Left ventricle myocardium inferior (tissue), 1 donor: ENCODE measurements around the gene UGT2A3. TPM values are rescaled to one million over a fixed set of nuclear protein-coding genes. Genes with fewer than 3 reads are reported as not detected.

Experiments used
- DNase-seq: peaks from one replicate; pipeline ENCODE4 v3.0.0-alpha.2; 2020
- H3K27ac ChIP-seq: fragments of 200-600 bp; replicated peaks from 2 replicates; pipeline ENCODE4 v1.8.0; 2021
- H3K27me3 ChIP-seq: fragments of 200-600 bp; 2 replicates; pipeline ENCODE4 v1.8.0; 2021; ENCODE audit warnings: low read depth
- H3K36me3 ChIP-seq: fragments of 200-600 bp; 2 replicates; pipeline ENCODE4 v1.8.0; 2021
- H3K4me1 ChIP-seq: fragments of 200-600 bp; 2 replicates; pipeline ENCODE4 v1.8.0; 2021
- H3K4me3 ChIP-seq: fragments of 200-600 bp; 2 replicates; pipeline ENCODE4 v1.8.0; 2021; ENCODE audit warnings: mild to moderate bottlenecking, moderate library complexity
- H3K9me3 ChIP-seq: fragments of 200-600 bp; replicated peaks from 2 replicates; pipeline ENCODE4 v1.8.0; 2021
- intact Hi-C: fragments of 100-400 bp; cut with micrococcal nuclease; formaldehyde crosslinking; loops from one replicate; pipeline ENCODE4 v1.11.0; 2022
- long read RNA-seq: library from polyadenylated mRNA; unstranded; transcript quantifications from one replicate; pipeline ENCODE4 v2.0.0, GENCODE V29; 2021
- total RNA-seq: library from RNA; stranded (reverse); fragmentation: NEBNext Ultra II Directional; extraction: Animal tissue kit (Norgen Biotek cat#: 25700); gene quantifications from one replicate; pipeline ENCODE4 v1.2.1, GENCODE V29; 2021
- TF ChIP-seq, protein P1 (sequence below): fragments of 200-600 bp; IDR thresholded peaks from 2 replicates; pipeline ENCODE4 v1.8.0; 2021; ENCODE audit warnings: antibody characterized with exemption, mild to moderate bottlenecking, borderline replicate concordance
- donor health status: DM: no; HTN: yes; CAD: no; lungs with severe emphysema.

UGT2A3 gene
- total RNA-seq = not detected
- long read RNA-seq = 0 reads

DNA sequence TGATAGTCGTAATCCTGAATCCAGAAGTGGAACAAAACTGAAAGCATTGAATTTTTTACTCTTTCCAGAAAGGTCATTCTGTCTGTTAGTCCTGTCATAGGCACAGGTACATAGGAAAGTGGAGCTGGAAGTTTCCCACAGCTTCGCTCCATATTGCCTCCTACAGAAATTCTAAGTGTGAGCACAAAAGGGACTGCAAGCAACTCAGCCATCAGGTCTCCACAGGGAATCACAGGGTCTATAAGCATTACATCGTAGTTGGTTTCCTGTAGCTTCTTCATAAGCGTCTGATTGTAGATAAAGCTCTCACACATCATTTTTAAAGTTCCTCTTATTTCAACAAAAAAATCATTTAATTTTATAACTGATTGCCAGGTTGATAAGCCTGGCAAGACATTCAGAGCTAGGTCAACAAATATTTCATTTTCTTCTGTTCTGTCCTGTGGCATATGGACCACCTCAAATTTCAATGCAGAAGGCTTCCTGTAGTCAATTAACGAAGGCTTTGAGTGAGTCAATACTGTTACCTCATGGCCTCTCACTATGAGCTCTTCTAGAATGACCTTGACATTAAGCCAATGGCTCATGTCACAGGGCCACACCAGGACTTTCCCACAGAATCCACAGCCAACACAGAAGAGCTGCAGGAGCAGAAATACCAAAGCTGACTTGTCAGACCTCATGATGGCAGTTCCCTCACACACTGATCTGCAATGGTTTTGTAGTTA is at the start of gene UGT2A3:
TSS of gene UGT2A3 (minus strand) at position 727 of the 728 bp plus-strand sequence. CDS start at position 683, 44 bp downstream.
- Histone ChIP-seq H3K9me3 (peaks cover 6% of the 10 kb centered on the region), H3K27me3 (no peaks in the 10 kb centered on the region), H3K4me3 (no peak within 1 kb of the TSS), H3K36me3 (no peaks in the 10 kb centered on the region), H3K4me1 (no peaks in the 10 kb centered on the region), H3K27ac (no peak within 1 kb of the TSS)
- intact Hi-C loops = no loop called here
- no peak for DNase-seq
- TF ChIP-seq, protein P1, sequence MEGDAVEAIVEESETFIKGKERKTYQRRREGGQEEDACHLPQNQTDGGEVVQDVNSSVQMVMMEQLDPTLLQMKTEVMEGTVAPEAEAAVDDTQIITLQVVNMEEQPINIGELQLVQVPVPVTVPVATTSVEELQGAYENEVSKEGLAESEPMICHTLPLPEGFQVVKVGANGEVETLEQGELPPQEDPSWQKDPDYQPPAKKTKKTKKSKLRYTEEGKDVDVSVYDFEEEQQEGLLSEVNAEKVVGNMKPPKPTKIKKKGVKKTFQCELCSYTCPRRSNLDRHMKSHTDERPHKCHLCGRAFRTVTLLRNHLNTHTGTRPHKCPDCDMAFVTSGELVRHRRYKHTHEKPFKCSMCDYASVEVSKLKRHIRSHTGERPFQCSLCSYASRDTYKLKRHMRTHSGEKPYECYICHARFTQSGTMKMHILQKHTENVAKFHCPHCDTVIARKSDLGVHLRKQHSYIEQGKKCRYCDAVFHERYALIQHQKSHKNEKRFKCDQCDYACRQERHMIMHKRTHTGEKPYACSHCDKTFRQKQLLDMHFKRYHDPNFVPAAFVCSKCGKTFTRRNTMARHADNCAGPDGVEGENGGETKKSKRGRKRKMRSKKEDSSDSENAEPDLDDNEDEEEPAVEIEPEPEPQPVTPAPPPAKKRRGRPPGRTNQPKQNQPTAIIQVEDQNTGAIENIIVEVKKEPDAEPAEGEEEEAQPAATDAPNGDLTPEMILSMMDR = no peak

DNA sequence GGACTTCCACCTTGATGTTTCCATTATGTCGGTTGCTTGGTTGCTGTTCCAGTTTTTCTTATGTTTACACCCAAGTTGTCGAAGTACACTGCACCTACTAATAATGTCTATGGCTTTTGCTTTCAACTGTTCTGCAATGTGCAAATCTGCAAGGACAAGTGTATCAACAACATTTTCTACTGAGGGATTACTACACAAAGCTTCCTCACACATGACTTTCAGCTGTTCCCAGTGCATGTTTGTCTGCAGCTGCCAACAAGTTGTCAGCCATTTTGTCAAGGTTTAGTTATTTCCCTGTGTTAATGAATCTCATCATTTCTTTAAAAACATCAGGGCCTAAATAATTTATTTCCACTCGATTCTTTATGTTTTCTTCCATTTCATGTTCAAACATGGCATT is 45.4 kb upstream of the UGT2A3 start:
- H3K36me3 ChIP-seq = no peaks in the 10 kb centered on the region
- TF ChIP-seq, protein P1 = no peak
- DNase-seq = no peak
- no peaks in the 10 kb centered on the region for H3K27me3 ChIP-seq
- intact Hi-C loops = no loop called here
- peaks cover 3% of the 10 kb centered on the region for H3K9me3 ChIP-seq
- no peak overlapping the region for H3K27ac ChIP-seq
- H3K4me3 ChIP-seq = no peak overlapping the region
- no peaks in the 10 kb centered on the region for H3K4me1 ChIP-seq

- H3K27ac ChIP-seq = no peak overlapping the region
- intact Hi-C loops = no loop called here
Observed at GRCh38 chr4:68995292-68995691, 43.7 kb upstream of the UGT2A3 start.

GRCh38 chr4:68987007-68987406 is 35.4 kb upstream of the UGT2A3 start:
- TF ChIP-seq, protein P1 = no peak
- Histone ChIP-seq H3K36me3 (no peaks in the 10 kb centered on the region), H3K4me3 (no peak overlapping the region), H3K27me3 (no peaks in the 10 kb centered on the region), H3K27ac (no peak overlapping the region), H3K4me1 (no peaks in the 10 kb centered on the region), H3K9me3 (peaks cover 12% of the 10 kb centered on the region)
- intact Hi-C loops = no loop called here
- DNase-seq = no peak

More at GRCh38 chr4:68995292-68995691, 43.7 kb upstream of the UGT2A3 start:
- TF ChIP-seq, protein P1 = no peak
- H3K9me3 ChIP-seq = peaks cover 3% of the 10 kb centered on the region
- no peaks in the 10 kb centered on the region for H3K4me1 ChIP-seq
- H3K27me3 ChIP-seq = no peaks in the 10 kb centered on the region
- no peaks in the 10 kb centered on the region for H3K36me3 ChIP-seq
- H3K4me3 ChIP-seq = no peak overlapping the region
- no peak for DNase-seq

DNA sequence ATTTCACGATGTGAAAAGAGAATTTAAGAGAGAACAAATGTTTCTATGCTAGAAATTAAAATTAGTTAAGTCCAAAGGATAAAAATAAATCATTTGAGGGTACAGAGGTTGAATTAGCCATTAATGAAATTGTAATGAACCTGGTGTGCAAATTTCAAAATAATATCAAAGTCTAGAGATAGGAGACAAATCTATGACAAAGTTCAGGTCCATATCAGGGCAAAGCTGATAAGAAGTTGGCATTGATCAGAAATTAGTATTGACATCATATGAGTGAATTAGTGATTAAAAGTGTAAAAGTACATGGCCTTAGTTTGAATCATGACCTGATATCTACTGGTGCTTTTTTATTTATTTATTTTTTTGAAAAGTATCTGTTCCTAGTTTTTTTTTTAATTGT is 33.8 kb upstream of the UGT2A3 start:
- H3K4me3 ChIP-seq = no peak overlapping the region
- TF ChIP-seq, protein P1 = no peak
- no peak for DNase-seq
- H3K4me1 ChIP-seq = no peaks in the 10 kb centered on the region
- H3K27me3 ChIP-seq = no peaks in the 10 kb centered on the region
- H3K9me3 ChIP-seq = peaks cover 12% of the 10 kb centered on the region
- no peak overlapping the region for H3K27ac ChIP-seq
- H3K36me3 ChIP-seq = no peaks in the 10 kb centered on the region
- intact Hi-C loops = no loop called here
